ENCODE results near the gene ACADS. TPM values are rescaled to one million over a fixed set of nuclear protein-coding genes. Genes with fewer than 3 reads are reported as not detected.
"Not testable (repeated sequence)": the region's sequence is repeated elsewhere in the genome, so short reads cannot be mapped to it uniquely, and the experiment has no call there.

Gene ACADS
- total RNA-seq, 3 donors from 2014 or later (not counting 1 experiment from before 2014, with no cell fraction given): 14.9 to 18.6 (median 15.5) TPM

- no peak for DNase-seq
- Histone ChIP-seq H3K4me3 (ENCODE audit: low read length) (no peak overlapping the region), H3K36me3 (ENCODE audit: control insufficient read depth, insufficient read depth, low read length) (peaks cover 12% of the 10 kb centered on the region), H3K27ac (ENCODE audit: low read length) (no peak overlapping the region), H3K4me1 (ENCODE audit: control insufficient read depth, insufficient read depth, low read length) (peaks cover 15% of the 10 kb centered on the region), H3K27me3 (ENCODE audit: control insufficient read depth, insufficient read depth, low read length) (no peaks in the 10 kb centered on the region), H3K9me3 (ENCODE audit: control insufficient read depth, insufficient read depth, low read length) (no peaks in the 10 kb centered on the region)
- intact Hi-C loops (cut with micrococcal nuclease): loop anchor here (5.0 kb wide), 1 partner anchor 145 kb away; the partner anchor contains the start of gene POP5
- peak overlapping the region; percentile 91 for H3K4me3 Mint-ChIP-seq
- WGBS (ENCODE audit: insufficient coverage): 97% methylated on average over 9 of the region's 9 CpGs
- no peak for TF ChIP-seq CTCF (IDR thresholded peaks at IDR 0.05)
- ATAC-seq: no peak
- no peaks in the 10 kb centered on the region for H3K36me3 Mint-ChIP-seq
- H3K27me3 Mint-ChIP-seq (ENCODE audit: low read depth in 2 of 2): no peaks in the 10 kb centered on the region
- no peaks in the 10 kb centered on the region for H3K9me3 Mint-ChIP-seq
- H3K27ac Mint-ChIP-seq: no peak overlapping the region
- H3K4me1 Mint-ChIP-seq: peaks cover 16 to 28% of the 10 kb centered on the region in 2 donors
These were observed 1.3 kb downstream of the ACADS start for GRCh38 chr12:120726961-120727360.

GRCh38 chr12:120732198-120732597, 6.6 kb downstream of the ACADS start:
- H3K27me3 ChIP-seq (ENCODE audit: control insufficient read depth, insufficient read depth, low read length); H3K9me3 ChIP-seq (ENCODE audit: control insufficient read depth, insufficient read depth, low read length); H3K36me3 ChIP-seq (ENCODE audit: control insufficient read depth, insufficient read depth, low read length); DNase-seq; H3K4me1 ChIP-seq (ENCODE audit: control insufficient read depth, insufficient read depth, low read length); H3K27ac ChIP-seq (ENCODE audit: low read length); H3K4me3 Mint-ChIP-seq; H3K36me3 Mint-ChIP-seq; H3K4me3 ChIP-seq (ENCODE audit: low read length); H3K27me3 Mint-ChIP-seq (ENCODE audit: low read depth in 2 of 2); H3K9me3 Mint-ChIP-seq; intact Hi-C loops (cut with micrococcal nuclease); H3K27ac Mint-ChIP-seq; ATAC-seq: not testable (repeated sequence)
- 95% methylated on average over 28 of the region's 35 CpGs for WGBS (ENCODE audit: insufficient coverage)
- H3K4me1 Mint-ChIP-seq: peaks cover 0 to 14% of the 10 kb centered on the region in 2 donors

- no peaks in the 10 kb centered on the region for H3K27me3 Mint-ChIP-seq (ENCODE audit: low read depth in 2 of 2)
- WGBS (ENCODE audit: insufficient coverage): 88% methylated on average over 3 of the region's 3 CpGs
- intact Hi-C loops (cut with micrococcal nuclease): no loop called here
- TF ChIP-seq CTCF (IDR thresholded peaks at IDR 0.05): no peak
- no peaks in the 10 kb centered on the region for H3K27me3 ChIP-seq (ENCODE audit: control insufficient read depth, insufficient read depth, low read length)
- H3K9me3 Mint-ChIP-seq: no peaks in the 10 kb centered on the region
- no peak for ATAC-seq
- H3K27ac ChIP-seq (ENCODE audit: low read length): no peak overlapping the region
- H3K27ac Mint-ChIP-seq: no peak overlapping the region
- H3K9me3 ChIP-seq (ENCODE audit: control insufficient read depth, insufficient read depth, low read length): no peaks in the 10 kb centered on the region
- H3K4me1 Mint-ChIP-seq: peaks cover 0 to 9% of the 10 kb centered on the region in 2 donors
- no peak overlapping the region for H3K4me3 ChIP-seq (ENCODE audit: low read length)
- no peak overlapping the region for H3K4me3 Mint-ChIP-seq
- no peaks in the 10 kb centered on the region for H3K4me1 ChIP-seq (ENCODE audit: control insufficient read depth, insufficient read depth, low read length)
- DNase-seq: no peak
- H3K36me3 Mint-ChIP-seq: no peaks in the 10 kb centered on the region
- peaks cover 7% of the 10 kb centered on the region for H3K36me3 ChIP-seq (ENCODE audit: control insufficient read depth, insufficient read depth, low read length)
These were observed 7.9 kb downstream of the ACADS start for GRCh38 chr12:120733574-120733973.

GRCh38 chr12:120734210-120734609, 8.6 kb downstream of the ACADS start:
- Histone ChIP-seq H3K9me3 (ENCODE audit: control insufficient read depth, insufficient read depth, low read length) (no peaks in the 10 kb centered on the region), H3K4me3 (ENCODE audit: low read length) (no peak overlapping the region), H3K27me3 (ENCODE audit: control insufficient read depth, insufficient read depth, low read length) (no peaks in the 10 kb centered on the region), H3K4me1 (ENCODE audit: control insufficient read depth, insufficient read depth, low read length) (no peaks in the 10 kb centered on the region), H3K27ac (ENCODE audit: low read length) (no peak overlapping the region), H3K36me3 (ENCODE audit: control insufficient read depth, insufficient read depth, low read length) (peaks cover 9% of the 10 kb centered on the region)
- Mint-ChIP-seq H3K4me3 (no peak overlapping the region), H3K4me1 (peaks cover 0 to 9% of the 10 kb centered on the region in 2 donors), H3K9me3 (no peaks in the 10 kb centered on the region), H3K27ac (no peak overlapping the region), H3K27me3 (ENCODE audit: low read depth in 2 of 2) (no peaks in the 10 kb centered on the region), H3K36me3 (no peaks in the 10 kb centered on the region)
- intact Hi-C loops (cut with micrococcal nuclease): no loop called here
- ATAC-seq (no peak), DNase-seq (no peak)
- 95% methylated on average over 10 of the region's 10 CpGs for WGBS (ENCODE audit: insufficient coverage)
- TF ChIP-seq CTCF (IDR thresholded peaks at IDR 0.05): no peak

Measured in natural killer cell (primary cell).